Neural cell (in vitro differentiated cells): Measurements from ENCODE around the gene MORN4.

Experiments
- POLR2AphosphoS5 ChIP-seq: IDR thresholded peaks from 2 replicates; pipeline ENCODE4 v1.6.1; 2012
- RAD21 ChIP-seq: fragments of 450-650 bp; conservative IDR thresholded peaks from 2 replicates; pipeline ENCODE4 v1.6.1; 2014; ENCODE audit warnings: antibody characterized with exemption, mild to moderate bottlenecking, moderate library complexity
- TF ChIP-seq, protein P1 (sequence below): fragments of 450-650 bp; IDR thresholded peaks from 2 replicates; pipeline ENCODE4 v1.5.1; 2014; ENCODE audit warnings: antibody characterized with exemption, mild to moderate bottlenecking, moderate library complexity; ENCODE audit not compliant: poor library complexity, severe bottlenecking
- TF ChIP-seq, protein P2 (sequence below): IDR thresholded peaks from 2 replicates; pipeline ENCODE4 v1.6.1; 2012; ENCODE audit warnings: borderline replicate concordance

DNA sequence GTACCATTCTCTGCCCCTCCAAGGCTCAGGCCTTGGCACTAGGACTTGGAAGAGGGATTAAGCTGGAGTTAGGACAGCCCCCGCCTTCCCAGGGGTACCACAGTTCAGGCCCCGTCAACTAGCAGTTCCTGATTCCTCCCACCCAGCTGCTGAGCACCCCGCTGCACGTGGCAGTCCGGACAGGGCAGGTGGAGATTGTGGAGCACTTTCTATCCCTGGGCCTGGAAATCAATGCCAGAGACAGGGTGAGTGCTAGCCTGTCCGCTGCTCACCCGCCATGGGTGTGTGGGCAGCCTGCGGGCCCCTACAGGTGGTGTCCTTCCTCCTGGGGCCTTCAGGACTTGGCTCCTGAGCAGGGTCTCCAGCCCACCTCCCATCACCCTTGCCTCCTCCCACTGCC, 51.1 kb downstream of the MORN4 start:
- TF ChIP-seq POLR2AphosphoS5 (no peak), RAD21 (no peak)
- TF ChIP-seq, protein P1, sequence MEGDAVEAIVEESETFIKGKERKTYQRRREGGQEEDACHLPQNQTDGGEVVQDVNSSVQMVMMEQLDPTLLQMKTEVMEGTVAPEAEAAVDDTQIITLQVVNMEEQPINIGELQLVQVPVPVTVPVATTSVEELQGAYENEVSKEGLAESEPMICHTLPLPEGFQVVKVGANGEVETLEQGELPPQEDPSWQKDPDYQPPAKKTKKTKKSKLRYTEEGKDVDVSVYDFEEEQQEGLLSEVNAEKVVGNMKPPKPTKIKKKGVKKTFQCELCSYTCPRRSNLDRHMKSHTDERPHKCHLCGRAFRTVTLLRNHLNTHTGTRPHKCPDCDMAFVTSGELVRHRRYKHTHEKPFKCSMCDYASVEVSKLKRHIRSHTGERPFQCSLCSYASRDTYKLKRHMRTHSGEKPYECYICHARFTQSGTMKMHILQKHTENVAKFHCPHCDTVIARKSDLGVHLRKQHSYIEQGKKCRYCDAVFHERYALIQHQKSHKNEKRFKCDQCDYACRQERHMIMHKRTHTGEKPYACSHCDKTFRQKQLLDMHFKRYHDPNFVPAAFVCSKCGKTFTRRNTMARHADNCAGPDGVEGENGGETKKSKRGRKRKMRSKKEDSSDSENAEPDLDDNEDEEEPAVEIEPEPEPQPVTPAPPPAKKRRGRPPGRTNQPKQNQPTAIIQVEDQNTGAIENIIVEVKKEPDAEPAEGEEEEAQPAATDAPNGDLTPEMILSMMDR: no peak
- TF ChIP-seq, protein P2, sequence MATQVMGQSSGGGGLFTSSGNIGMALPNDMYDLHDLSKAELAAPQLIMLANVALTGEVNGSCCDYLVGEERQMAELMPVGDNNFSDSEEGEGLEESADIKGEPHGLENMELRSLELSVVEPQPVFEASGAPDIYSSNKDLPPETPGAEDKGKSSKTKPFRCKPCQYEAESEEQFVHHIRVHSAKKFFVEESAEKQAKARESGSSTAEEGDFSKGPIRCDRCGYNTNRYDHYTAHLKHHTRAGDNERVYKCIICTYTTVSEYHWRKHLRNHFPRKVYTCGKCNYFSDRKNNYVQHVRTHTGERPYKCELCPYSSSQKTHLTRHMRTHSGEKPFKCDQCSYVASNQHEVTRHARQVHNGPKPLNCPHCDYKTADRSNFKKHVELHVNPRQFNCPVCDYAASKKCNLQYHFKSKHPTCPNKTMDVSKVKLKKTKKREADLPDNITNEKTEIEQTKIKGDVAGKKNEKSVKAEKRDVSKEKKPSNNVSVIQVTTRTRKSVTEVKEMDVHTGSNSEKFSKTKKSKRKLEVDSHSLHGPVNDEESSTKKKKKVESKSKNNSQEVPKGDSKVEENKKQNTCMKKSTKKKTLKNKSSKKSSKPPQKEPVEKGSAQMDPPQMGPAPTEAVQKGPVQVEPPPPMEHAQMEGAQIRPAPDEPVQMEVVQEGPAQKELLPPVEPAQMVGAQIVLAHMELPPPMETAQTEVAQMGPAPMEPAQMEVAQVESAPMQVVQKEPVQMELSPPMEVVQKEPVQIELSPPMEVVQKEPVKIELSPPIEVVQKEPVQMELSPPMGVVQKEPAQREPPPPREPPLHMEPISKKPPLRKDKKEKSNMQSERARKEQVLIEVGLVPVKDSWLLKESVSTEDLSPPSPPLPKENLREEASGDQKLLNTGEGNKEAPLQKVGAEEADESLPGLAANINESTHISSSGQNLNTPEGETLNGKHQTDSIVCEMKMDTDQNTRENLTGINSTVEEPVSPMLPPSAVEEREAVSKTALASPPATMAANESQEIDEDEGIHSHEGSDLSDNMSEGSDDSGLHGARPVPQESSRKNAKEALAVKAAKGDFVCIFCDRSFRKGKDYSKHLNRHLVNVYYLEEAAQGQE: no peak
